Gastrocnemius medialis (tissue), 4 donors: ENCODE results near the gene GALNT11.

Source experiments
- POLR2A ChIP-seq, 2 donors: fragments of 450-650 bp; IDR thresholded peaks; one replicate each; pipeline ENCODE4 v1.6.1; 2017; ENCODE audit warnings: antibody characterized with exemption in 2 of 2, mild to moderate bottlenecking in 2 of 2, moderate library complexity in 2 of 2
- TF ChIP-seq, protein P1 (sequence below), 5 experiments: fragments of 450-650 bp in 3 of 5; fragments of 200-600 bp in 2 of 5; sonication (generic) in 2 of 5; IDR thresholded peaks in 4 of 5; conservative IDR thresholded peaks in 1 of 5; 1 replicate in 4 of 5; 2 replicates in 1 of 5; pipeline ENCODE4 v1.5.1; 2016 to 2019; ENCODE audit warnings: antibody characterized with exemption in 5 of 5, mild to moderate bottlenecking in 3 of 5, moderate library complexity in 3 of 5

DNA sequence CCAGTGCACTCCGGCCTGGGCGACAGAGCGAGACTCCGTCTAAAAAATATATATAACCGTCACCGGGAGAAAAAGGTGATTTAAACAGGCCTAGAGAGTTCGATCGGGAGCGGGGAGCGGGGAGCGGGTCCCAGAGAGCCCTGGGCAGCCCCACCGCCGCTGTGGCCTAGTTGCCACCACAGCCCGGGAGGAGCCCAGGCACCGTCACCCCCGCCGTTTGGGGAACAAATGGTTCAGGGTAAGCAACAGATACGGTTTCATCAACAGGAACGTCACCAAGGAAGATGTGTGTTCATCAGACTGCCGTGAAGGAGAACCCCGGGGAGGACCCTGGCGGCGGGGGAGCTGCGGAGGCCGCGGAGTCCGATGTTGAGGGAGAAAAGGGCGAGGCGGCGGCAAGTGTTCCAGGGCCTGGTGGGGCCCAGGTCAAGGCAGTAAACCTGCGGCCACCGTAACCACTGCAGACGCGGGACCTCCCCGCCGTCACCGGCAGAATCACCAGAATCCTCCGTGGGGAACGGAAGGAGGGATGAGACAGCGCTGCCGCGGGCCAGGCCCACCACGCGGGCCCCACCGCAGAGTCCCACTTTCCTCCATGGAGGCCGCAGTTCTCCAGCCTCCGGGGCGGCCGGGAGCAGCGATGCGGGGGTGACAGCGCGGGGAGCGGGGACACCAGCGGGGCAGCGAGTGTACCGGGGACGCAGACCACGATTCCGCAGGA is 103.4 kb downstream of the GALNT11 start:
- no peak for TF ChIP-seq POLR2A (IDR thresholded peaks at IDR 0.05)
- TF ChIP-seq, protein P1, sequence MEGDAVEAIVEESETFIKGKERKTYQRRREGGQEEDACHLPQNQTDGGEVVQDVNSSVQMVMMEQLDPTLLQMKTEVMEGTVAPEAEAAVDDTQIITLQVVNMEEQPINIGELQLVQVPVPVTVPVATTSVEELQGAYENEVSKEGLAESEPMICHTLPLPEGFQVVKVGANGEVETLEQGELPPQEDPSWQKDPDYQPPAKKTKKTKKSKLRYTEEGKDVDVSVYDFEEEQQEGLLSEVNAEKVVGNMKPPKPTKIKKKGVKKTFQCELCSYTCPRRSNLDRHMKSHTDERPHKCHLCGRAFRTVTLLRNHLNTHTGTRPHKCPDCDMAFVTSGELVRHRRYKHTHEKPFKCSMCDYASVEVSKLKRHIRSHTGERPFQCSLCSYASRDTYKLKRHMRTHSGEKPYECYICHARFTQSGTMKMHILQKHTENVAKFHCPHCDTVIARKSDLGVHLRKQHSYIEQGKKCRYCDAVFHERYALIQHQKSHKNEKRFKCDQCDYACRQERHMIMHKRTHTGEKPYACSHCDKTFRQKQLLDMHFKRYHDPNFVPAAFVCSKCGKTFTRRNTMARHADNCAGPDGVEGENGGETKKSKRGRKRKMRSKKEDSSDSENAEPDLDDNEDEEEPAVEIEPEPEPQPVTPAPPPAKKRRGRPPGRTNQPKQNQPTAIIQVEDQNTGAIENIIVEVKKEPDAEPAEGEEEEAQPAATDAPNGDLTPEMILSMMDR (IDR thresholded peaks at IDR 0.05 in 4 of 5, conservative IDR thresholded peaks at IDR 0.05 in 1 of 5), result no peak
